GM10847 (cell line): ENCODE results near the gene VRTN.

Source experiments
- POLR2A ChIP-seq: IDR thresholded peaks from 2 replicates; pipeline ENCODE4 v1.6.1; 2011; ENCODE audit not compliant: insufficient read length; ENCODE audit errors: extremely low read depth

The VRTN gene

GRCh38 chr14:74404435-74404834 lies 56.2 kb downstream of the VRTN start:
- TF ChIP-seq POLR2A: no peak

GRCh38 chr14:74405663-74406062 lies 57.4 kb downstream of the VRTN start:
- no peak for TF ChIP-seq POLR2A

- no peak for TF ChIP-seq POLR2A
Measured at GRCh38 chr14:74407021-74407800, 58.9 kb downstream of the VRTN start.

GRCh38 chr14:74407801-74408154 lies 59.5 kb downstream of the VRTN start:
- TF ChIP-seq POLR2A: no peak

GRCh38 chr14:74408870-74409269 lies 60.6 kb downstream of the VRTN start:
- TF ChIP-seq POLR2A: no peak

- no peak for TF ChIP-seq POLR2A
Measured at GRCh38 chr14:74409441-74409840, 61.2 kb downstream of the VRTN start.
